HUES64 (cell line): Measurements from ENCODE around the gene WIF1.

Source experiments
- H3K27ac ChIP-seq: 2 replicates; pipeline ENCODE4 v1.7.0; 2013; ENCODE audit warnings: low read depth, low read length, inconsistent platforms
- H3K27me3 ChIP-seq: 2 replicates; pipeline ENCODE4 v1.6.1; 2013; ENCODE audit warnings: mild to moderate bottlenecking, low read length; ENCODE audit not compliant: insufficient read depth
- H3K36me3 ChIP-seq: 2 replicates; pipeline ENCODE4 v1.6.1; 2013; ENCODE audit warnings: mild to moderate bottlenecking, low read length; ENCODE audit not compliant: insufficient read depth
- H3K4me1 ChIP-seq: 2 replicates; pipeline ENCODE4 v1.6.1; 2013; ENCODE audit warnings: mild to moderate bottlenecking, low read length, moderate library complexity; ENCODE audit not compliant: insufficient read depth
- H3K4me3 ChIP-seq: 2 replicates; pipeline ENCODE4 v1.5.1; 2013; ENCODE audit warnings: mild to moderate bottlenecking, low read length, moderate library complexity
- H3K9ac ChIP-seq: 2 replicates; pipeline ENCODE4 v1.6.1; 2013; ENCODE audit warnings: mild to moderate bottlenecking, low read depth, low read length
- H3K9me3 ChIP-seq: 2 replicates; pipeline ENCODE4 v1.6.1; 2013; ENCODE audit warnings: low read depth, low read length; ENCODE audit not compliant: insufficient read depth
- WGBS: fragments of 150-250, 120-280 bp; methylation state at CpG from one replicate; pipeline ENCODE4 v1.1.7; 2013; ENCODE audit warnings: missing lambda C conversion rate; 5-methylcytosine and 5-hydroxymethylcytosine counted together

Gene WIF1

DNA sequence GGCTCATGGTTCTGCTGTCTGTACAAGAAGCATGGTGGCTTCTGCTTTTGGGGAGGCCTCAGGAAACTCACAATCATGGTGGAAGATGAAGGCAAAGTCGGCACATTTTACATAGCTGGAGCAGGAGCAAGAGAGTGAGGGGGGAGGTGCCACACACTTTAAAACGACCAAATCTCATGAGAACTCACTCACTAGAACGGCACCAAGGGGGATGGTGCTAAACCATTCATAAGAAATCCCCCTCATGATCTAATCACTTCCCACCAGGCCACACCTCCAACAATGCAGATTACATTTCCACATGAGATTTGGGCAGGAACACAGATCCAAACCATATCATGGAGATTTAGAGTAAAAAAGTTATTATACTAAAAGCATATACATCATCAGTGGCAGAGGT, 34.7 kb upstream of the WIF1 start:
- Histone ChIP-seq H3K9me3 (no peaks in the 10 kb centered on the region), H3K4me1 (no peaks in the 10 kb centered on the region; the same call in 1 of the 2 replicates), H3K36me3 (no peaks in the 10 kb centered on the region), H3K9ac (no peak overlapping the region), H3K4me3 (no peak overlapping the region), H3K27ac (no peak overlapping the region), H3K27me3 (peaks cover 7% of the 10 kb centered on the region)
- WGBS = 71% methylated on average over 3 of the region's 3 CpGs

- Histone ChIP-seq H3K9me3 (no peaks in the 10 kb centered on the region), H3K4me3 (no peak overlapping the region), H3K27ac (no peak overlapping the region), H3K4me1 (no peaks in the 10 kb centered on the region; the same call in 1 of the 2 replicates), H3K27me3 (peaks cover 2% of the 10 kb centered on the region; the same call in 1 of the 2 replicates), H3K36me3 (no peaks in the 10 kb centered on the region), H3K9ac (no peak overlapping the region)
- WGBS = 80% methylated on average over 1 of the region's 1 CpG
Measured at GRCh38 chr12:65152596-65152995, 31.5 kb upstream of the WIF1 start.

DNA sequence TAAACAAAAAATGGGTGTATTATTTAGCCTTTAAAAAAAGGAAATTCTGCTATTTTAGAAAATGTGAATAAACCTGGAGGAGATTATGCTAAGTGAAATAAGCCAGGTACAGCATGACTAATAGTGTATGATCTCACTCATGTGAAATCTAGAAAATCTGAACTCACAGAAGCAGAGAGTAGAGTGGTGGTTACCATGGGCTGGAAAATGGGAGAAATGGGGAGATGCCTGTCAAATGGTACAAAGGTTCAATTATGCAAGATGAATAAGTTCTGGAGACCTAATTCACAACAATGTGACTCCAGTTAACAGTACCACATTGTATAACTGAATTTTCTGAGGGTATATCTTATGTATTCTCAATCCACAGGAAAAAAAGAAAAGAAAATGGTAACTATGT, 30.9 kb upstream of the WIF1 start:
- Histone ChIP-seq H3K4me3 (no peak overlapping the region), H3K9me3 (no peaks in the 10 kb centered on the region)

GRCh38 chr12:65147312-65147905, 26.3 kb upstream of the WIF1 start:
- Histone ChIP-seq H3K4me3 (no peak overlapping the region), H3K9me3 (no peaks in the 10 kb centered on the region), H3K9ac (no peak overlapping the region), H3K36me3 (no peaks in the 10 kb centered on the region), H3K27me3 (no peaks in the 10 kb centered on the region; the same call in 1 of the 2 replicates), H3K27ac (no peak overlapping the region), H3K4me1 (no peaks in the 10 kb centered on the region)
- WGBS = 85% methylated on average over 2 of the region's 2 CpGs

More for the DNA sequence above, 30.9 kb upstream of the WIF1 start:
- no peaks in the 10 kb centered on the region for H3K36me3 ChIP-seq
- H3K27ac ChIP-seq = no peak overlapping the region
- H3K27me3 ChIP-seq = peaks cover 2% of the 10 kb centered on the region; the same call in 1 of the 2 replicates
- H3K9ac ChIP-seq = no peak overlapping the region
- H3K4me1 ChIP-seq = no peaks in the 10 kb centered on the region; the same call in 1 of the 2 replicates

DNA sequence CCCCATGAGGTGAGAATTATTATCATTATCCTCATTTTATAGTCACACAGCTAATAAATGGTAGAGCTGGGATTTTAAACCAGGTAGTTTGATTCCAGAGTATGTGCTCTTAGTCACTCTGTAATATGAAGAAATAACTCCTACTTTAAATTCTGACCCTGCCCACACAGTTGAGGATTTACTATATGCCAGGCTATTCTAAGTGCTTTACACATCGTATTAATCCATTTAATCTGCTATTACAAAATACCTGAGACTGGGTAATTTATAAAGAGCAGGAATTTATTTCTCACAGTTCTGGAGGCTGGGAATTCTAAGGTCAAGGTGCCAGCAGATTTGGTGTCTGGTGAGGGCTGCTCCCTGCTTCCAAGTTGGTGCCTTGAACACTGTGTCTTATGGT, 19.6 kb upstream of the WIF1 start:
- Histone ChIP-seq H3K4me3 (no peak overlapping the region), H3K27ac (no peak overlapping the region), H3K9me3 (peaks cover 4% of the 10 kb centered on the region; the same call in 1 of the 2 replicates), H3K9ac (no peak overlapping the region), H3K36me3 (no peaks in the 10 kb centered on the region), H3K4me1 (no peaks in the 10 kb centered on the region; the same call in 1 of the 2 replicates), H3K27me3 (no peaks in the 10 kb centered on the region)
- no CpG with 5 or more reads among the region's 1 CpG for WGBS

GRCh38 chr12:65139389-65139788, 18.3 kb upstream of the WIF1 start:
- peaks cover 4% of the 10 kb centered on the region; the same call in 1 of the 2 replicates for H3K9me3 ChIP-seq
- H3K9ac ChIP-seq = no peak overlapping the region
- H3K4me1 ChIP-seq = no peaks in the 10 kb centered on the region; the same call in 1 of the 2 replicates
- no peaks in the 10 kb centered on the region for H3K27me3 ChIP-seq
- 92% methylated on average over 1 of the region's 1 CpG for WGBS
- H3K27ac ChIP-seq = no peak overlapping the region
- no peaks in the 10 kb centered on the region for H3K36me3 ChIP-seq
- H3K4me3 ChIP-seq = no peak overlapping the region

DNA sequence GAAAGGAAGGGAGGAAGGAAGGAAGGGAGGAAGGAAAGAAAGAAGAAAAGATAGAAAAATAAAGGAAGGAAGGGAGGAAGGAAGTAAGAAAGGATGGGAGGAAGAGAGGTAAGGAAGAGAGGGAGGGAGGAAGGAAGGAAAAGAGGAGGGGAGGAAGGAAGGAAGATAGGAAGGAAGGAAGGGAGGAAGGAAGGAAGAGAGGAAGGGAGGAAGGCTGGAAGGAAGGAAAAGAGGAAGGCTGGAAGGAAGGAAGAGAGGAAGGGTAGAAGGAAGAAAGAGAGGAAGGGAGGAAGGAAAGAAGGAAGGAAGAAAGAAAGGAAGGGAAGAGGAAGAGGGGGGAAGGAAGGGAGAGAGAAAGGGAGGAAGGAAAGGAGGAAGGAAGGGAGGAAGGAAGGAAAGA, 12.8 kb upstream of the WIF1 start:
- Histone ChIP-seq H3K9ac (no peak overlapping the region), H3K4me3 (no peak overlapping the region), H3K27me3 (peaks cover 10% of the 10 kb centered on the region; the same call in 1 of the 2 replicates), H3K4me1 (no peaks in the 10 kb centered on the region), H3K27ac (no peak overlapping the region), H3K9me3 (peaks cover 4% of the 10 kb centered on the region; the same call in 1 of the 2 replicates), H3K36me3 (no peaks in the 10 kb centered on the region)

DNA sequence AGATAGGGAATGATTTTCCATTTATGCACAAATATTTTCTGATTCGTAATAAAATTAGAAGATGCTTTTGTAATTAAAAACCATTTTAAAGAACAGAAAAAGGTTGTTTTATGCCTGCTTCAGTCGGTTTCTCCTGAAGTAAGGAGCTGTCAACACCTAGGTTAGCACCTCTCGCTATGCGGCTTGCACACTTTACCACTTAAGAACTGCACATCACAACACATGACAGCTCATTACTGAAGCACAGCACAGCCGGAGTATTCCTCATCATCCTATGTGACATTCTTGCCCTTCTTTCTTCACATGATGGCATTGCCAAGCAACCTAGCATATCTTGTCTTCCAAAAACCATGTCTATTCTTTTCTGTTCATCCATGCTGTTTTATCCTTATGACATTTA, 5.4 kb upstream of the WIF1 start:
- Histone ChIP-seq H3K4me3 (no peak overlapping the region), H3K9me3 (no peaks in the 10 kb centered on the region), H3K4me1 (0 out of 2 replicates have a peak, but pooled peaks cover 2% of the 10 kb centered on the region), H3K27me3 (peaks cover 38% of the 10 kb centered on the region), H3K27ac (no peak overlapping the region), H3K36me3 (no peaks in the 10 kb centered on the region), H3K9ac (no peak overlapping the region)
- 89% methylated on average over 4 of the region's 5 CpGs for WGBS

- H3K4me3 ChIP-seq = no peak overlapping the region
- H3K27ac ChIP-seq = no peak overlapping the region
- no peaks in the 10 kb centered on the region for H3K9me3 ChIP-seq
- 74% methylated on average over 1 of the region's 2 CpGs for WGBS
- H3K9ac ChIP-seq = no peak overlapping the region
- no peaks in the 10 kb centered on the region for H3K36me3 ChIP-seq
- H3K27me3 ChIP-seq = peaks cover 43% of the 10 kb centered on the region
- H3K4me1 ChIP-seq = 0 out of 2 replicates have a peak, but pooled peaks cover 2% of the 10 kb centered on the region
Measured at GRCh38 chr12:65125975-65126374, 4.9 kb upstream of the WIF1 start.

GRCh38 chr12:65125247-65125646, 4.1 kb upstream of the WIF1 start:
- no peak overlapping the region for H3K27ac ChIP-seq
- no peaks in the 10 kb centered on the region for H3K9me3 ChIP-seq
- no peaks in the 10 kb centered on the region for H3K36me3 ChIP-seq
- no peak overlapping the region for H3K4me3 ChIP-seq
- no peak overlapping the region for H3K9ac ChIP-seq
- WGBS = 100% methylated on average over 1 of the region's 1 CpG
- peaks cover 51% of the 10 kb centered on the region for H3K27me3 ChIP-seq
- H3K4me1 ChIP-seq = 0 out of 2 replicates have a peak, but pooled peaks cover 2% of the 10 kb centered on the region

DNA sequence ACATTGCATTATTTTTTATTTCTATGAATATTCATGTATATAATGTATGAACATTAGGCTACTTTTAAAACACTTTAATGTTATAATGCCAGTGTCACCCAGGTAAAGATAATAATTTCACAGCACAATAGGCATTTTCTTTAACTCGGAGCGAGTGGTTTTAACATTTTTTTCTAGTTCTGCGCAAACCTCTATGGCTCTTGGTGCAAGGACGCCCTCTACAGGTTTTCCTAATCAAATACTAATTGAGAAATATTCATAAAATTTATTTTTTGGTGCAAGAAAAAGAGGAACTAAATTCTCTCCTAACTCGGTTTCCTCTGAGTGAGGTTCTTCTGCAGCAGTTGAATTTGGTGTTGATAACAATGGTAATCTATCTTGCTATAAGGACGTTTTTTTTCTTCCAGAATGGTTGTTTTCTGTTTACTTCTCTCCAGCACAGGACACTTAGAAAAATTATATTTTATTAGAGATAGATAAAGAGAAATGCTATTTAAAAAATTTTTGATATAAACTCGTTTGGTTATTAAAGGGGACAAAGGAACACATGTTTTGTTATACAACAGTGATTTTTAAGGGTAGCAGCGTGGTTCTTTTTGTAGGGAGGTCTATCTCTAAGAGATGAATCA, 2.4 kb upstream of the WIF1 start:
- no peaks in the 10 kb centered on the region for H3K9me3 ChIP-seq
- H3K27me3 ChIP-seq = peaks cover 68% of the 10 kb centered on the region
- 0 out of 2 replicates have a peak, but pooled peaks cover 2% of the 10 kb centered on the region for H3K4me1 ChIP-seq
- no peak overlapping the region for H3K4me3 ChIP-seq
- WGBS = 21% methylated on average over 6 of the region's 8 CpGs
- no peak overlapping the region for H3K27ac ChIP-seq
- no peak overlapping the region for H3K9ac ChIP-seq
- H3K36me3 ChIP-seq = no peaks in the 10 kb centered on the region
